ENCODE results near the gene TMIGD3. TPM values are rescaled to one million over a fixed set of nuclear protein-coding genes. Genes with fewer than 3 reads are reported as not detected.

The TMIGD3 gene
- total RNA-seq, 3 donors from 2014 or later (not counting 1 experiment from before 2014, with no cell fraction given), result 1.0 TPM; not detected in 2

GRCh38 chr1:111496398-111496797, 7.0 kb downstream of the TMIGD3 start:
- DNase-seq (no peak), ATAC-seq (peak in 1 of 3 donors; percentile 32)
- Histone ChIP-seq H3K27ac (ENCODE audit: low read length) (no peak overlapping the region), H3K36me3 (ENCODE audit: control insufficient read depth, insufficient read depth, low read length) (no peaks in the 10 kb centered on the region), H3K9me3 (ENCODE audit: control insufficient read depth, insufficient read depth, low read length) (no peaks in the 10 kb centered on the region), H3K4me3 (ENCODE audit: low read length) (no peak overlapping the region), H3K27me3 (ENCODE audit: control insufficient read depth, insufficient read depth, low read length) (no peaks in the 10 kb centered on the region), H3K4me1 (ENCODE audit: control insufficient read depth, insufficient read depth, low read length) (no peaks in the 10 kb centered on the region)
- intact Hi-C loops (cut with micrococcal nuclease), result no loop called here
- Mint-ChIP-seq H3K4me3 (no peak overlapping the region), H3K4me1 (peaks cover 0 to 8% of the 10 kb centered on the region in 2 donors), H3K36me3 (peaks cover 6% of the 10 kb centered on the region), H3K27me3 (ENCODE audit: low read depth in 2 of 2) (no peaks in the 10 kb centered on the region), H3K27ac (no peak overlapping the region), H3K9me3 (peaks cover 3 to 4% of the 10 kb centered on the region in 2 donors)
- 87% methylated on average over 4 of the region's 4 CpGs for WGBS (ENCODE audit: insufficient coverage)
- TF ChIP-seq CTCF (IDR thresholded peaks at IDR 0.05), result no peak

GRCh38 chr1:111491070-111491469, 12.4 kb downstream of the TMIGD3 start:
- H3K36me3 Mint-ChIP-seq, result no peaks in the 10 kb centered on the region
- Histone ChIP-seq H3K36me3 (ENCODE audit: control insufficient read depth, insufficient read depth, low read length) (no peaks in the 10 kb centered on the region), H3K27me3 (ENCODE audit: control insufficient read depth, insufficient read depth, low read length) (no peaks in the 10 kb centered on the region), H3K4me1 (ENCODE audit: control insufficient read depth, insufficient read depth, low read length) (peaks cover 3% of the 10 kb centered on the region), H3K9me3 (ENCODE audit: control insufficient read depth, insufficient read depth, low read length) (no peaks in the 10 kb centered on the region), H3K4me3 (ENCODE audit: low read length) (no peak overlapping the region), H3K27ac (ENCODE audit: low read length) (no peak overlapping the region)
- 86% methylated on average over 7 of the region's 7 CpGs for WGBS (ENCODE audit: insufficient coverage)
- H3K27me3 Mint-ChIP-seq (ENCODE audit: low read depth in 2 of 2), result no peaks in the 10 kb centered on the region
- ATAC-seq, result no peak
- no peaks in the 10 kb centered on the region for H3K9me3 Mint-ChIP-seq
- H3K4me1 Mint-ChIP-seq, result peaks cover 0 to 4% of the 10 kb centered on the region in 2 donors
- H3K4me3 Mint-ChIP-seq, result no peak overlapping the region
- intact Hi-C loops (cut with micrococcal nuclease), result no loop called here
- no peak for DNase-seq
- no peak overlapping the region for H3K27ac Mint-ChIP-seq
- TF ChIP-seq CTCF (IDR thresholded peaks at IDR 0.05), result no peak

- intact Hi-C loops (cut with micrococcal nuclease), result no loop called here
- Mint-ChIP-seq H3K4me3 (no peak overlapping the region), H3K27ac (no peak overlapping the region), H3K9me3 (no peaks in the 10 kb centered on the region), H3K4me1 (peaks cover 0 to 4% of the 10 kb centered on the region in 2 donors), H3K36me3 (no peaks in the 10 kb centered on the region), H3K27me3 (ENCODE audit: low read depth in 2 of 2) (no peaks in the 10 kb centered on the region)
- no peak for TF ChIP-seq CTCF (IDR thresholded peaks at IDR 0.05)
- H3K4me1 ChIP-seq (ENCODE audit: control insufficient read depth, insufficient read depth, low read length), result peaks cover 3% of the 10 kb centered on the region
- WGBS (ENCODE audit: insufficient coverage), result 86% methylated on average over 4 of the region's 4 CpGs
- H3K27me3 ChIP-seq (ENCODE audit: control insufficient read depth, insufficient read depth, low read length), result no peaks in the 10 kb centered on the region
- no peak overlapping the region for H3K27ac ChIP-seq (ENCODE audit: low read length)
- no peak overlapping the region for H3K4me3 ChIP-seq (ENCODE audit: low read length)
- no peak for ATAC-seq
- H3K9me3 ChIP-seq (ENCODE audit: control insufficient read depth, insufficient read depth, low read length), result no peaks in the 10 kb centered on the region
- no peak for DNase-seq
- H3K36me3 ChIP-seq (ENCODE audit: control insufficient read depth, insufficient read depth, low read length), result no peaks in the 10 kb centered on the region
Observed at GRCh38 chr1:111490220-111490619, 13.2 kb downstream of the TMIGD3 start.

GRCh38 chr1:111489604-111490003, 13.8 kb downstream of the TMIGD3 start:
- intact Hi-C loops (cut with micrococcal nuclease), result no loop called here
- DNase-seq (no peak), ATAC-seq (peak in 1 of 3 donors; percentile 64)
- peaks cover 0 to 4% of the 10 kb centered on the region in 2 donors for H3K4me1 Mint-ChIP-seq
- no peak overlapping the region for H3K27ac Mint-ChIP-seq
- H3K4me3 Mint-ChIP-seq, result no peak overlapping the region
- H3K9me3 ChIP-seq (ENCODE audit: control insufficient read depth, insufficient read depth, low read length), result no peaks in the 10 kb centered on the region
- H3K9me3 Mint-ChIP-seq, result no peaks in the 10 kb centered on the region
- H3K27ac ChIP-seq (ENCODE audit: low read length), result no peak overlapping the region
- H3K27me3 Mint-ChIP-seq (ENCODE audit: low read depth in 2 of 2), result no peaks in the 10 kb centered on the region
- whole genome bisulfite sequencing (ENCODE audit: insufficient coverage), result 50% methylated on average over 2 of the region's 4 CpGs
- no peaks in the 10 kb centered on the region for H3K36me3 Mint-ChIP-seq
- no peaks in the 10 kb centered on the region for H3K27me3 ChIP-seq (ENCODE audit: control insufficient read depth, insufficient read depth, low read length)
- H3K4me1 ChIP-seq (ENCODE audit: control insufficient read depth, insufficient read depth, low read length), result peaks cover 3% of the 10 kb centered on the region
- no peak overlapping the region for H3K4me3 ChIP-seq (ENCODE audit: low read length)
- no peak for TF ChIP-seq CTCF (IDR thresholded peaks at IDR 0.05)
- no peaks in the 10 kb centered on the region for H3K36me3 ChIP-seq (ENCODE audit: control insufficient read depth, insufficient read depth, low read length)

Measured in natural killer cell (primary cell).